K562 (cell line): ENCODE results near the gene CASP9. TPM values are rescaled to one million over a fixed set of nuclear protein-coding genes. Genes with fewer than 3 reads are reported as not detected.

Experiments
- ADNP ChIP-seq: fragments of 200-800 bp; sonication (Bioruptor generic); IDR thresholded peaks from 2 replicates; pipeline ENCODE4 v1.6.1; 2016; ENCODE audit warnings: missing genetic modification characterization, missing compliant biosample characterization
- BMI1 ChIP-seq: fragments of 150-350 bp; IDR thresholded peaks from 2 replicates; pipeline ENCODE4 v1.6.1; 2014; ENCODE audit warnings: low read length
- BRD9 ChIP-seq: fragments of 450-650 bp; IDR thresholded peaks from 2 replicates; pipeline ENCODE4 v1.6.1; 2018; ENCODE audit warnings: low read depth; ENCODE audit not compliant: partially characterized antibody
- BRF2 ChIP-seq: IDR thresholded peaks from 3 replicates; pipeline ENCODE4 v1.6.1; 2011; ENCODE audit warnings: borderline replicate concordance, mild to moderate bottlenecking; ENCODE audit not compliant: insufficient read length, insufficient read depth
- CHD4 ChIP-seq: fragments of 200-600 bp; sonication (generic); IDR thresholded peaks from 3 replicates; pipeline ENCODE4 v1.6.1; 2012; ENCODE audit warnings: low read depth, mild to moderate bottlenecking, mixed read lengths, low read length, inconsistent platforms; ENCODE audit not compliant: insufficient read depth, insufficient replicate concordance, poor library complexity, severe bottlenecking
- E2F1 ChIP-seq: sonication (generic); formaldehyde crosslinking; IDR thresholded peaks from 2 replicates; pipeline ENCODE4 v1.8.1; 2023; ENCODE audit warnings: mild to moderate bottlenecking, missing genetic modification reagents, moderate library complexity
- FOXA3 ChIP-seq, 2 experiments: fragments of 450-650 bp in 1 of 2; sonication (generic) in 1 of 2; formaldehyde crosslinking; IDR thresholded peaks in 1 of 2; conservative IDR thresholded peaks in 1 of 2; 2 replicates each; pipeline versions ENCODE4 v1.4.0 to v1.8.0; 2020 to 2022; ENCODE audit warnings: mild to moderate bottlenecking in 2 of 2, missing genetic modification reagents in 1 of 2
- FOXK2 ChIP-seq, 2 experiments: fragments of 450-650 bp; IDR thresholded peaks in 1 of 2; conservative IDR thresholded peaks in 1 of 2; 2 replicates each; pipeline ENCODE4 v1.6.1; 2016; ENCODE audit warnings: low read depth in 2 of 2, mild to moderate bottlenecking in 1 of 2
- FUS ChIP-seq: fragments of 200-400 bp; formaldehyde crosslinking; optimal IDR thresholded peaks from 2 replicates; pipeline ENCODE3; 2017; ENCODE audit warnings: low read depth, low read length
- ID3 ChIP-seq, 2 experiments: fragments of 250-450 bp in 1 of 2; fragments of 450-650 bp in 1 of 2; sonication (Bioruptor Pico) in 1 of 2; IDR thresholded peaks; 2 replicates each; pipeline versions ENCODE4 v1.6.1 to v1.8.0; 2016 to 2021; ENCODE audit warnings: mild to moderate bottlenecking in 2 of 2, moderate library complexity in 2 of 2, missing compliant biosample characterization in 1 of 2, missing genetic modification characterization in 1 of 2
- MEF2D ChIP-seq: conservative IDR thresholded peaks from 2 replicates; pipeline ENCODE4 v1.6.1; 2016; ENCODE audit warnings: low read depth, missing genetic modification characterization, missing compliant biosample characterization
- PHF20 ChIP-seq: fragments of 450-650 bp; IDR thresholded peaks from 2 replicates; pipeline ENCODE4 v1.6.1; 2018; ENCODE audit not compliant: partially characterized antibody
- PYGO2 ChIP-seq: fragments of 450-650 bp; IDR thresholded peaks from 2 replicates; pipeline ENCODE4 v1.6.1; 2016; ENCODE audit warnings: mild to moderate bottlenecking, missing genetic modification characterization, moderate library complexity, missing compliant biosample characterization
- RBFOX2 ChIP-seq: fragments of 200-400 bp; formaldehyde crosslinking; IDR thresholded peaks from 2 replicates; pipeline ENCODE4 v1.6.1; 2017; ENCODE audit warnings: low read depth, mild to moderate bottlenecking, low read length, moderate library complexity
- SOX6 ChIP-seq: fragments of 450-650 bp; IDR thresholded peaks from 2 replicates; pipeline ENCODE4 v1.6.1; 2014; ENCODE audit warnings: mild to moderate bottlenecking
- TEAD2 ChIP-seq: fragments of 450-650 bp; IDR thresholded peaks from 2 replicates; pipeline ENCODE4 v1.6.1; 2016; ENCODE audit warnings: missing genetic modification characterization, control low read depth, missing compliant biosample characterization
- USF1 ChIP-seq: sonication (generic); formaldehyde crosslinking; IDR thresholded peaks from 2 replicates; pipeline ENCODE4 v1.9.0; 2022; ENCODE audit warnings: mild to moderate bottlenecking, missing genetic modification reagents
- ZNF41 ChIP-seq: fragments of 250-450 bp; sonication (Bioruptor Pico); conservative IDR thresholded peaks from 2 replicates; pipeline ENCODE4 v1.4.0; 2020; ENCODE audit warnings: mild to moderate bottlenecking
- polyA plus RNA-seq, 8 experiments: library from polyadenylated mRNA; depleted of rRNA in 4 of 8; stranded (reverse) in 5 of 8; unstranded in 3 of 8; fragments of >200 nt; fragmentation: Nextera tagmentation in 2 of 8; fragmentation: Illumina TruSeq in 1 of 8; extraction: Ambion mirVana in 2 of 8; extraction: Trizol in 1 of 8; gene quantifications; 2 replicates each; pipeline versions ENCODE4 v1.2.1 to v1.2.3, GENCODE V29; 2011 to 2014; ENCODE audit warnings: inconsistent platforms in 1 of 8, missing spikeins in 1 of 8
- total RNA-seq, 7 experiments: library from RNA; depleted of rRNA in 6 of 7; stranded (reverse); fragments of >200 nt in 6 of 7; fragmentation: Illumina TruSeq in 2 of 7; extraction: Trizol in 2 of 7; gene quantifications; 2 replicates each; pipeline versions ENCODE4 v1.2.1 to v1.2.3, GENCODE V29; 2011 to 2021; ENCODE audit warnings: low replicate concordance in 1 of 7
- TF ChIP-seq, protein P1 (sequence below): fragments of 450-650 bp; IDR thresholded peaks from 2 replicates; pipeline ENCODE4 v1.6.1; 2016; ENCODE audit warnings: mild to moderate bottlenecking
- TF ChIP-seq, protein P2 (sequence below): sonication (generic); formaldehyde crosslinking; IDR thresholded peaks from 2 replicates; pipeline ENCODE4 v1.8.0; 2022; ENCODE audit warnings: missing genetic modification reagents, mild to moderate bottlenecking, moderate library complexity, borderline replicate concordance

Gene CASP9
- total and polyA plus RNA-seq, 9 of the 15 experiments (the other 6 are each of a cell fraction or from before 2014, with no cell fraction given): 10.8 to 54.1 (median 30.7) TPM

DNA sequence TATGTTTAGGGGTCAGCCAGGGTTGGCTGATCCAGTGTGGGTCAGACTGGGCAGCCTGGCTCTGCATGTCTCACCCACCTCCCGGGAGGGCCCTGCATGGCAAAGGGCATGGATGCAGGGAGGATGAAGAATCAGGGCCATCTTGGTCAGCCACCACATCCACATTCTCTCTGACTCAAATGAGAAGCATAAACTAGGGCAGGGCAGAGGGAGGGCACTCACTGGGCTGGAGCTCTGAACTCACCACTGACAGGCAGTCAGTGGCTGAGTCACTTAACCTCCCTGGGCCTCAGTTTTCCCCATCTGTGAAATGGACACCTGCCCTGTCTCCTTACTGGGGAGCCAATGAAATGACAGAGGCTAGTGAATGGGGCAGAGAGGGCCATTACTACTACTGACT is 71.8 kb downstream of the CASP9 start (continued):
- TF ChIP-seq CHD4 (peak; percentile 89), USF1 (CRISPR knock-in tag) (no peak), BMI1 (no peak), PYGO2 (tag) (no peak), BRD9 (no peak), PHF20 (peak; percentile 51), FOXK2 (conservative IDR thresholded peaks at IDR 0.05 in 1 of 2, IDR thresholded peaks at IDR 0.05 in 1 of 2; ENCODE audit: low read depth in 2 of 2) (no peak), ZNF41 (CRISPR knock-in tag) (no peak), BRF2 (no peak), SOX6 (no peak), E2F1 (CRISPR knock-in tag) (no peak), FOXA3 (CRISPR knock-in tag; conservative IDR thresholded peaks at IDR 0.05 in 1 of 2, IDR thresholded peaks at IDR 0.05 in 1 of 2) (no peak), MEF2D (no peak), RBFOX2 (no peak), ID3 (CRISPR knock-in tag; IDR thresholded peaks at IDR 0.05) (no peak), ID3 (tag; IDR thresholded peaks at IDR 0.05) (no peak), FUS (no peak), TEAD2 (tag) (no peak), ADNP (tag) (peak; percentile 81; the same call in 1 of the 2 replicates)
- TF ChIP-seq, protein P1, sequence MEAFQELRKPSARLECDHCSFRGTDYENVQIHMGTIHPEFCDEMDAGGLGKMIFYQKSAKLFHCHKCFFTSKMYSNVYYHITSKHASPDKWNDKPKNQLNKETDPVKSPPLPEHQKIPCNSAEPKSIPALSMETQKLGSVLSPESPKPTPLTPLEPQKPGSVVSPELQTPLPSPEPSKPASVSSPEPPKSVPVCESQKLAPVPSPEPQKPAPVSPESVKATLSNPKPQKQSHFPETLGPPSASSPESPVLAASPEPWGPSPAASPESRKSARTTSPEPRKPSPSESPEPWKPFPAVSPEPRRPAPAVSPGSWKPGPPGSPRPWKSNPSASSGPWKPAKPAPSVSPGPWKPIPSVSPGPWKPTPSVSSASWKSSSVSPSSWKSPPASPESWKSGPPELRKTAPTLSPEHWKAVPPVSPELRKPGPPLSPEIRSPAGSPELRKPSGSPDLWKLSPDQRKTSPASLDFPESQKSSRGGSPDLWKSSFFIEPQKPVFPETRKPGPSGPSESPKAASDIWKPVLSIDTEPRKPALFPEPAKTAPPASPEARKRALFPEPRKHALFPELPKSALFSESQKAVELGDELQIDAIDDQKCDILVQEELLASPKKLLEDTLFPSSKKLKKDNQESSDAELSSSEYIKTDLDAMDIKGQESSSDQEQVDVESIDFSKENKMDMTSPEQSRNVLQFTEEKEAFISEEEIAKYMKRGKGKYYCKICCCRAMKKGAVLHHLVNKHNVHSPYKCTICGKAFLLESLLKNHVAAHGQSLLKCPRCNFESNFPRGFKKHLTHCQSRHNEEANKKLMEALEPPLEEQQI: no peak
- TF ChIP-seq, protein P2, sequence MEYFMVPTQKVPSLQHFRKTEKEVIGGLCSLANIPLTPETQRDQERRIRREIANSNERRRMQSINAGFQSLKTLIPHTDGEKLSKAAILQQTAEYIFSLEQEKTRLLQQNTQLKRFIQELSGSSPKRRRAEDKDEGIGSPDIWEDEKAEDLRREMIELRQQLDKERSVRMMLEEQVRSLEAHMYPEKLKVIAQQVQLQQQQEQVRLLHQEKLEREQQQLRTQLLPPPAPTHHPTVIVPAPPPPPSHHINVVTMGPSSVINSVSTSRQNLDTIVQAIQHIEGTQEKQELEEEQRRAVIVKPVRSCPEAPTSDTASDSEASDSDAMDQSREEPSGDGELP (CRISPR knock-in tag): no peak
